Measurements from ENCODE around the gene NXN.

DNA sequence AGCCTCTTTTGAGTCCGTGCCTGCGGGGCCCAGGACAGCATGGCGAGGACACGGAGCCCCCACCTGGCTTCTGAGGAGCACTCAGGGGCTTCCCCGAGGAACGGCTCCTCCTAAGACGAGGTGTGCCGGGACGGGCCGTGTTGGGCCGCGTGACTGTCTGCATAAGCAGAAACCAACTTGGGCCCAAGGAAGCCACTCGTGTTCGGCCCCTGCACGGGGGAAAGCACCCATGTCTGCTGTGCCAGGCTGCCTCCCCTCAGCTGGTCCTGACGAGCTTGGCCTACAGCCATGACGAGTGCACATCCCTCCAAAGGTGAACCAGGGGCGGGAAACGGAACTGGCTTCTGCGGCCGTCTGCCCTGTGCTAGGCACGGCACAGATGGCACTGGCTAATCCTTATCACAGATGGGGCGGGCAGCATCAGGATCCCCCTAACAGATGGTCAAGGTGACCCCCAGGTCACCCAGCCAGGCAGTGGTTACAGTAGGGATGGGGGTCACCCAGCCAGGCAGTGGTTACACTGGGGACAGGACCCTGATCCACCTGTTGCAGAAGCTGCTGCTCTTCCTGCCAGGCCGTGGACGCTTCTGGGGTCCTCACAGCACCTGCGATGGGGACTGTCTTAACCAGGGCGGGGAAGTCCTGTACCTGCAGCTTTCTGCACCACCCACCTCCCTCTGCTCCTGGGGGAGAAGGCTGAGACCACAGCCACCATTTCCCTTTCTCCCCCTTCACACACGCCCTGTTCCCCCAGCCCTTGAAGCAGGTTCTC is 171.9 kb downstream of the NXN start:
- TF ChIP-seq POLR2A (IDR thresholded peaks at IDR 0.05) = no peak
- TF ChIP-seq, protein P1, sequence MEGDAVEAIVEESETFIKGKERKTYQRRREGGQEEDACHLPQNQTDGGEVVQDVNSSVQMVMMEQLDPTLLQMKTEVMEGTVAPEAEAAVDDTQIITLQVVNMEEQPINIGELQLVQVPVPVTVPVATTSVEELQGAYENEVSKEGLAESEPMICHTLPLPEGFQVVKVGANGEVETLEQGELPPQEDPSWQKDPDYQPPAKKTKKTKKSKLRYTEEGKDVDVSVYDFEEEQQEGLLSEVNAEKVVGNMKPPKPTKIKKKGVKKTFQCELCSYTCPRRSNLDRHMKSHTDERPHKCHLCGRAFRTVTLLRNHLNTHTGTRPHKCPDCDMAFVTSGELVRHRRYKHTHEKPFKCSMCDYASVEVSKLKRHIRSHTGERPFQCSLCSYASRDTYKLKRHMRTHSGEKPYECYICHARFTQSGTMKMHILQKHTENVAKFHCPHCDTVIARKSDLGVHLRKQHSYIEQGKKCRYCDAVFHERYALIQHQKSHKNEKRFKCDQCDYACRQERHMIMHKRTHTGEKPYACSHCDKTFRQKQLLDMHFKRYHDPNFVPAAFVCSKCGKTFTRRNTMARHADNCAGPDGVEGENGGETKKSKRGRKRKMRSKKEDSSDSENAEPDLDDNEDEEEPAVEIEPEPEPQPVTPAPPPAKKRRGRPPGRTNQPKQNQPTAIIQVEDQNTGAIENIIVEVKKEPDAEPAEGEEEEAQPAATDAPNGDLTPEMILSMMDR (IDR thresholded peaks at IDR 0.05) = no peak
